Activated CD8-positive, alpha-beta memory T cell treated with anti-CD3 and anti-CD28 coated beads for 36 hours (primary cell): ENCODE results near the gene FNBP1. TPM values are rescaled to one million over a fixed set of nuclear protein-coding genes. Genes with fewer than 3 reads are reported as not detected.

Experiments used
- CTCF ChIA-PET: fragments of 350-600 bp; sonication (Branson Sonifier 250); formaldehyde crosslinking; loops from one replicate; lab custom pipeline; 2021; ENCODE audit warnings: antibody characterized with exemption; lab: Charles Lee
- POLR2A ChIA-PET: fragments of 350-600 bp; sonication (Branson Sonifier 250); formaldehyde crosslinking; loops from one replicate; lab custom pipeline; 2021; ENCODE audit warnings: antibody characterized with exemption; lab: Charles Lee
- total RNA-seq, 2 experiments: library from RNA; stranded (reverse); gene quantifications; one replicate each; pipeline ENCODE4 v1.2.3, GENCODE V29; 2021

Gene FNBP1
- total RNA-seq, 2 experiments from 2014 or later: 205 to 207 TPM

DNA sequence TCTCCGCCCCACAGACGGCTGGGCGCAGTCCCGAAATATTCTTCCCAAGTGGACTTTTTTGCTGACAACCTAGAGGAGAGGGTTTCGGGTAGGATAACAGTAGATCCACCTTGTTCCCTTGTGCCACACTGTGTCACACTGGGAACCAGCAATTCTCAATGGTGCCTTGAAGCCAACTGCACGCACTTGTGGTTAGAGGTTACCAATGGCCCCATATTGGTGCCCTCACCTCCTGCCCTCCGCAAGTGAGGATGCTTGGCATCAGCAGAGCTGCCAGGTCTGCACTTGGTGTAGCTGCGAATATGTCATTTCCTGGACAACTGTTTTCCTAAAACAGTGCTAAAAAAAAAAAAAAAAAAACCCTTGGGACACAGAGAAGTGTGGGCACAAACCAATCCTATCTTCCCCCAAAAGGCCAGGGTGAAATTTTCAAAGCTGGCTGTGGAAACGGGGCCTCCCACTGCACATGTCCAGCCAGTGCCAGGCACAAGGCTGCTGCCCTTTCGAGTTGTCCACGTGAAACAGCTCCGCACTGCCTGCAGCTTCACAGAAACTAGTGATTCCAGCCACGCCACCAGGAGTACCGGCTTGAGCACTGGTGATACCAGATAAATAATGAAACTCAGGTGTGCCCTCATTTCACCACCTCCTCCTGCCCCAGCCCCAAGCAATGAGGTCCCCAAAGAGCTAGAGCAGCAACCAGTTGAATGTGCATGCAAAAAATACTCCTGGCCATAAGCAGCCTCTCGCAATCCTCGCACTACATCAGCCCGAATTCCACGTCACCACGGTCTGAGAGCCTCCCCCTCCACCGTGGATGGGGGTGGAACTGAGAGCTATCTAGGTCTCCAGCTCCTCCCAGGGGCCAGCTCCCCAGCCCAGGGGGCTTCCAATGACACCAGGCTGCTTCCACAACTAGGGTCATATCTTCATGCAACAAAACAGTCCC, 156.5 kb downstream of the FNBP1 start:
- ChIA-PET POLR2A (interaction anchor here (0.5 to 4.6 kb wide), 16 partner anchors 9 to 837 kb away, joined by 3 to 38 read pairs (median 4); partner anchors contain the start of genes FNBP1 and GPR107), CTCF (interaction anchor here (0.9 to 2.8 kb wide), 12 partner anchors 16 to 153 kb away, joined by 3 to 13 read pairs (median 3); no protein-coding TSS in a partner anchor)

- ChIA-PET CTCF (interaction anchor here (0.8 to 2.8 kb wide), 19 partner anchors 16 to 353 kb away, joined by 3 to 13 read pairs (median 5); partner anchors contain the start of genes GPR107 and TOR1B), POLR2A (interaction anchor here (0.7 to 4.6 kb wide), 9 partner anchors 17 to 838 kb away, joined by 3 to 38 read pairs (median 5); partner anchors contain the start of genes FNBP1 and GPR107)
Observed at GRCh38 chr9:129885670-129886106, 157.3 kb downstream of the FNBP1 start.

DNA sequence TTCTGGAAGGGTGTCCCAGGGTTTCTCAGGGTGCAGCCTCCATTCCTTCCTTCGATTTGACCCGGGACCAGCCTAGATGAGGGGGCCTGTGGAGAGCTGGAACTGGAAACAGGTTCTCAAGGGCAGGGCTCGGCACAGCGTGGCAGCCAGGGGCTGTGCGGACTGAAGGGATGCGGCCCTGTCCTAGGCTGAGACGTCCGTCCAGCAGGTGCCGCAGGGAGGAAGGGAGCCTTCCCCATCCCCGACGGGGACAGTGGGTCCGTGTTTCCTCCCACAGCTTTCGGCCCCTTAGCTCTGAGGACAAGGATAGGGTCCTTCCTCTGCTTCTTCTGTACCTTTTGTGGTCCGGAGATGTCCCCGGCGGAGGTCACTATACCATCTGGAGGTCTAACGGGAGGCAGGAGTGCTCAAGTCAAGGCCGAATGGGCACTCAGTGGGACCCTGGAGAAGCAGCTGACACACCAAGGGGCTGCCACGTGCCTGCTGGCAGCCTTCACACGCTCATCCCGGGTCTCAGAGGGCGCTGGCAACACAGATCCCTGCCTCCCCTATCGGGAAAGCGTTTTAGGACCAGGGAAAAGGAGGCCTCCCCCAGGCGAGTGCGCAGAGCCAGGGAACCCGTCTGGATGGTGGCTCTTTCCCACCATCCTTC, 157.8 kb downstream of the FNBP1 start:
- ChIA-PET POLR2A (interaction anchor here (0.5 to 4.6 kb wide), 7 partner anchors 16 to 223 kb away, joined by 3 to 38 read pairs (median 4); partner anchors contain the start of gene FNBP1), CTCF (interaction anchor here (0.5 to 2.8 kb wide), 20 partner anchors 15 to 353 kb away, joined by 3 to 13 read pairs (median 4); partner anchors contain the start of genes GPR107 and TOR1B)

GRCh38 chr9:129884220-129885017, 158.6 kb downstream of the FNBP1 start:
- ChIA-PET POLR2A (interaction anchor here (0.6 to 4.6 kb wide), 4 partner anchors 16 to 158 kb away, joined by 4 to 38 read pairs (median 6); partner anchors contain the start of gene FNBP1), CTCF (interaction anchor here (0.5 to 2.8 kb wide), 17 partner anchors 15 to 354 kb away, joined by 3 to 13 read pairs (median 4); partner anchors contain the start of genes GPR107 and TOR1B)

GRCh38 chr9:129881547-129882324, 161.3 kb downstream of the FNBP1 start:
- ChIA-PET POLR2A (no interaction called here), CTCF (interaction anchor here (1.0 to 1.5 kb wide), 2 partner anchors 17 to 187 kb away, joined by 3 read pairs; no protein-coding TSS in a partner anchor)

DNA sequence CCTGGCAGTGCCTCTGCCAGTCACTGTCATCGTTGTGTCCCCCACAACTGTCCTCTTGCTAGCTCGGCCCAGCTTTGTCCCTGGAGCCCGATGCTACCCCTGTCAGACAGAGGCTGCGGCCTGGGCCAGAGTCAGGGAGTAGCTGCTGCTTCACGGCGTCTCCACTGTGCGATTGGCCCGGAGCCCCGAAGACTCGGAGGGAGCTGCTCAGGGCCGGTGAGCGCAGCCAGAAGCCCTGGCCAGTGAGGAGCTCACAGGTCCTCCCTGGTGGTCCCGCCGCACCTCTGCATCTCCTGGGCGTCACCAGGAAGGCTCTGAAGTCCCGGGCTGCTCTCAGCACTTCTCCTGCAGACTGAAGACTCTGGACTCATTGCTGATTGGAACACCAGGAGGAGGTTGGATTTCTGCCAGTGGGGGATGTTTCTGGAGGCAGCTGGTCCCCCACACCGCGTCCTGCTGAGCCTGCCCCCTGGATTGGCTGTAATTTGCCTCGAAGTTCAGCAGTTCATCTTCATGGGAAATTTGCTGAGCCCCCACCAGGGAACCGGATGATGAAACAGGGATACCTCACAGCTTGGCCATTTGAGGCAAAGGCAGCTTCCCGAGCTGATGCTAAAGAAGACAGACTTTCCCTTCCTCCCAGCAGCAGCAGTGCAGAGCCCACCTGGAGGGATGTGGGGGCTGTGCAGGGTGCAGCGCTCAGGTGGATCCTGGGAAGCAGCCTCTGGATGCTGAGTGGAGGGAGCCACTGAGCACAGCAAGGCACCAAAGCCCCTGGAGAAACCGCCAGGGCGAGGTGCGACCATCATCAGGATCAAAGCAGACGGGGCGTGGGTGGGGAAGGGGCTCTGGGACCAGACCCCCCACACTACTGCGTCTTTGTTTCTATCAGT, 162.1 kb downstream of the FNBP1 start:
- ChIA-PET POLR2A (no interaction called here), CTCF (interaction anchor here (1.5 kb wide), 1 partner anchor 16 kb away, joined by 3 read pairs; no protein-coding TSS in a partner anchor)

- CTCF ChIA-PET: no interaction called here
Observed at GRCh38 chr9:129879991-129880653, 162.9 kb downstream of the FNBP1 start.

GRCh38 chr9:129879103-129879699, 163.8 kb downstream of the FNBP1 start:
- POLR2A ChIA-PET: no interaction called here
- CTCF ChIA-PET: interaction anchor here (0.6 to 1.0 kb wide), 2 partner anchors 11 to 353 kb away, joined by 3 to 4 read pairs; no protein-coding TSS in a partner anchor

More at GRCh38 chr9:129879991-129880653, 162.9 kb downstream of the FNBP1 start:
- POLR2A ChIA-PET: no interaction called here

GRCh38 chr9:129878291-129878690, 164.7 kb downstream of the FNBP1 start:
- CTCF ChIA-PET: interaction anchor here (0.6 to 1.0 kb wide), 2 partner anchors 10 to 354 kb away, joined by 3 to 4 read pairs; no protein-coding TSS in a partner anchor
- POLR2A ChIA-PET: no interaction called here

- ChIA-PET POLR2A (no interaction called here), CTCF (no interaction called here)
Observed at GRCh38 chr9:129876815-129877214, 166.2 kb downstream of the FNBP1 start.

GRCh38 chr9:129875687-129876395, 167.1 kb downstream of the FNBP1 start:
- CTCF ChIA-PET: interaction anchor here (0.6 to 1.5 kb wide), 2 partner anchors 13 to 162 kb away, joined by 3 to 5 read pairs; no protein-coding TSS in a partner anchor
- POLR2A ChIA-PET: interaction anchor here (0.7 kb wide), 1 partner anchor 572 kb away, joined by 4 read pairs; no protein-coding TSS in a partner anchor

GRCh38 chr9:129875181-129875611, 167.8 kb downstream of the FNBP1 start:
- CTCF ChIA-PET: interaction anchor here (1.5 kb wide), 1 partner anchor 13 kb away, joined by 3 read pairs; no protein-coding TSS in a partner anchor
- POLR2A ChIA-PET: no interaction called here

- POLR2A ChIA-PET: no interaction called here
- CTCF ChIA-PET: no interaction called here
Observed at GRCh38 chr9:129874261-129875101, 168.5 kb downstream of the FNBP1 start.
